Astrocyte (in vitro differentiated cells and primary cell): ENCODE data around the gene SIAE.

Experiments
- EZH2 ChIP-seq: IDR thresholded peaks from 2 replicates; pipeline ENCODE4 v1.6.1; 2012; ENCODE audit warnings: mild to moderate bottlenecking, low read length, inconsistent platforms; ENCODE audit not compliant: insufficient read depth
- TF ChIP-seq, protein P1 (sequence below): IDR thresholded peaks from 2 replicates; pipeline ENCODE4 v1.5.1; 2011; ENCODE audit warnings: low read depth, mild to moderate bottlenecking, inconsistent platforms, low read length, moderate library complexity; ENCODE audit not compliant: insufficient read depth

DNA sequence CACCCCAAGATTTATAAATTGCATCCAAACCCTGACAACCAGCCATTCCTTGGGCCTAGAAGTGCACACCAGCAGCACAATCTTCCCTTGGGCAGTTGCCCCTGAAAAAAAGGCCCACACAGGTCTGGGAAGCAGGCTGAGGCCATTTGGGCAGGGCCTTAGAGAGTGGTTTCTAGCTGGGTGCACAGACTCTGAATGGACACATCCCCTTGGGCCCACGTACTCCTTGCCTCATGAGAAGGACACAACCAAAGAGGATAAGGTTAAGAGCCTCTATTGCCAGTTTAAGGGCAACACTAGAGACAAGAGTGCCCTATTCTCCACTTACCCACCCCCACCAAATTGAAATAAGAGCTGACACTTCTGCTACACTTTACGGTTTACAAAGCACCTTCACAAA is 63.2 kb downstream of the SIAE start:
- TF ChIP-seq, protein P1, sequence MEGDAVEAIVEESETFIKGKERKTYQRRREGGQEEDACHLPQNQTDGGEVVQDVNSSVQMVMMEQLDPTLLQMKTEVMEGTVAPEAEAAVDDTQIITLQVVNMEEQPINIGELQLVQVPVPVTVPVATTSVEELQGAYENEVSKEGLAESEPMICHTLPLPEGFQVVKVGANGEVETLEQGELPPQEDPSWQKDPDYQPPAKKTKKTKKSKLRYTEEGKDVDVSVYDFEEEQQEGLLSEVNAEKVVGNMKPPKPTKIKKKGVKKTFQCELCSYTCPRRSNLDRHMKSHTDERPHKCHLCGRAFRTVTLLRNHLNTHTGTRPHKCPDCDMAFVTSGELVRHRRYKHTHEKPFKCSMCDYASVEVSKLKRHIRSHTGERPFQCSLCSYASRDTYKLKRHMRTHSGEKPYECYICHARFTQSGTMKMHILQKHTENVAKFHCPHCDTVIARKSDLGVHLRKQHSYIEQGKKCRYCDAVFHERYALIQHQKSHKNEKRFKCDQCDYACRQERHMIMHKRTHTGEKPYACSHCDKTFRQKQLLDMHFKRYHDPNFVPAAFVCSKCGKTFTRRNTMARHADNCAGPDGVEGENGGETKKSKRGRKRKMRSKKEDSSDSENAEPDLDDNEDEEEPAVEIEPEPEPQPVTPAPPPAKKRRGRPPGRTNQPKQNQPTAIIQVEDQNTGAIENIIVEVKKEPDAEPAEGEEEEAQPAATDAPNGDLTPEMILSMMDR = no peak
- no peak for TF ChIP-seq EZH2
